PC-9 (cell line): ENCODE measurements around the gene ARHGAP35.

Experiments
- EZH2 ChIP-seq: fragments of 200-600 bp; sonication (generic); IDR thresholded peaks from 2 replicates; pipeline ENCODE4 v1.8.0; 2017; ENCODE audit warnings: antibody characterized with exemption, low read depth
- TF ChIP-seq, protein P1 (sequence below): fragments of 200-600 bp; sonication (generic); conservative IDR thresholded peaks from 2 replicates; pipeline ENCODE4 v1.6.1; 2017; ENCODE audit warnings: mixed run types, antibody characterized with exemption, mild to moderate bottlenecking, moderate library complexity

DNA sequence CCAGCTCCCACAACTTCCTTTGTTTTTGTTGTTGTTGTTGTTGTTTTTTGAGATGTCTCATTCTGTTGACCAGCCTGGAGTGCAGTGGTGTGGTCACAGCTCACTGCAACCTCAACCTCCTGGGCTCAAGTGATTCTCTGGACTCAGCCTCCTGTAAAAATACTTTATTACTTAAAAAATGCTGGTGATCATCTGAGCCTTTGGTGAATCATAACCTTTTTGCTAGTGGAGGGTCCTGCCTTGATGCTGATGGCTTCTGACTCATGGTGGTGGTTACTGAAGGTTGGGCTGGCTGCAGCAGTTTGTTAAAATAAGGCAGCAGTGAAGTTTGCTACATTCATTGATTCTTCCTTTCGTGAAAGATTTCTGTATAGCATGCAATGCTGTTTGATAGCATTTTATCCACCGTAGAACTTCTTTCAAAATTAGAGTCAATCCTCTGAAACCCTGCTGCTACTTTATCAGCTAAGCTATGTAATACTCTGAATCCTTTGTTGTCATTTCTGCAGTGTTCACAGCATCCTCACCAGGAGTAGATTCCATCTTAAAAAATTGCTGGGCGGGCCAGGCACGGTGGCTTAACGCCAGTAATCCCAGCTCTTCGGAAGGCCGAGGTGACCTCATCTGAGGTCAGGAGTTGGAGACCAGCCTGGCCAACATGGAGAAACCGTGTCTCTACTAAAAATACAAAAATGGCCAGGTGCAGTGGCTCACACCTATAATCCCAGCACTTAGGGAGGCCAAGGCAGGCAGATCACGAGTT lies 18.0 kb downstream of the ARHGAP35 start:
- TF ChIP-seq, protein P1, sequence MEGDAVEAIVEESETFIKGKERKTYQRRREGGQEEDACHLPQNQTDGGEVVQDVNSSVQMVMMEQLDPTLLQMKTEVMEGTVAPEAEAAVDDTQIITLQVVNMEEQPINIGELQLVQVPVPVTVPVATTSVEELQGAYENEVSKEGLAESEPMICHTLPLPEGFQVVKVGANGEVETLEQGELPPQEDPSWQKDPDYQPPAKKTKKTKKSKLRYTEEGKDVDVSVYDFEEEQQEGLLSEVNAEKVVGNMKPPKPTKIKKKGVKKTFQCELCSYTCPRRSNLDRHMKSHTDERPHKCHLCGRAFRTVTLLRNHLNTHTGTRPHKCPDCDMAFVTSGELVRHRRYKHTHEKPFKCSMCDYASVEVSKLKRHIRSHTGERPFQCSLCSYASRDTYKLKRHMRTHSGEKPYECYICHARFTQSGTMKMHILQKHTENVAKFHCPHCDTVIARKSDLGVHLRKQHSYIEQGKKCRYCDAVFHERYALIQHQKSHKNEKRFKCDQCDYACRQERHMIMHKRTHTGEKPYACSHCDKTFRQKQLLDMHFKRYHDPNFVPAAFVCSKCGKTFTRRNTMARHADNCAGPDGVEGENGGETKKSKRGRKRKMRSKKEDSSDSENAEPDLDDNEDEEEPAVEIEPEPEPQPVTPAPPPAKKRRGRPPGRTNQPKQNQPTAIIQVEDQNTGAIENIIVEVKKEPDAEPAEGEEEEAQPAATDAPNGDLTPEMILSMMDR, result no peak
- no peak for TF ChIP-seq EZH2
